ENCODE results near the gene CBR4.
"Not testable (repeated sequence)": the region's sequence is repeated elsewhere in the genome, so short reads cannot be mapped to it uniquely, and the experiment has no call there.

CBR4 gene

GRCh38 chr4:169042608-169043007, 32.6 kb upstream of the CBR4 start:
- no peak for TF ChIP-seq CTCF (IDR thresholded peaks at IDR 0.05; ENCODE audit: low read depth, low read length)

DNA sequence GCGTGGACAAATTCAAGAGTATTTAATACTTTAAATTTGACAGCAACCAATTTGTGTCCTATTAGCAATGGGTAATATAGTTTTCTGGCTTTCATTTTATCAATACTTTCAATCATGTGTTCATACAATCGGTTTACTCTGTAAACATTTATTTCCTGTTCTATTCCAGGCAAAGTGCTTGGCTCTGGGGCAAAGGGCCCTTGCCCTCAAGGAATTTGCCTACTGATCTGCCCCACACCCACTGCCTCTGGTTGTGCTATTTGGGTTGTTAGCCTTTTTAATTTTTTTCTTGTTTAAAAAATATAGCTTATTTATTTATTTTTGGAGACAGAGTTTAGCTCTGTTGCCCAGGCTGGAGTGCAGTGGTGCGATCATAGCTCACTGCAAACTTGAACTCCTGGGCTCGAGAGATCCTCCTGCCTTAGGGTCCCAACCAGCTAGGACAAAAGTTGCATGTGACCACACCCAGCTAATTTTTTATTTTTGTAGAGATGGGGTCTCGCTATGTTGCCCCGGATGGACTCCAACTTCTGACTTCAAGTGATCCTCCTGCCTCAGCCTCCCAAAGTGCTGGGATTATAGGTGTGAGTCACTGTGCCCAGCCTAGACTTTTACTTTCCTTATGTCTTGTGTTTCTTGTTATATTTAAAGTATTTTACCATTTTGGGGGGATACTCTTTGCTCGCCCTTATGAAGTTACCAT, 30.7 kb upstream of the CBR4 start:
- DNase-seq (ENCODE audit: low read depth in 2 of 2), result no peak
- H3K4me3 ChIP-seq (replicated peaks in 1 of 2; ENCODE audit: low read depth in 2 of 2, low read length in 2 of 2), result no peak overlapping the region
- no peak for TF ChIP-seq CTCF (IDR thresholded peaks at IDR 0.05; ENCODE audit: low read depth, low read length)

More at GRCh38 chr4:169042608-169043007, 32.6 kb upstream of the CBR4 start:
- H3K4me3 ChIP-seq (replicated peaks in 1 of 2; ENCODE audit: low read depth in 2 of 2, low read length in 2 of 2), result no peak overlapping the region
- DNase-seq (ENCODE audit: low read depth in 2 of 2), result no peak

- H3K4me3 ChIP-seq (replicated peaks in 1 of 2; ENCODE audit: low read depth in 2 of 2, low read length in 2 of 2), result no peak overlapping the region
- no peak for DNase-seq (ENCODE audit: low read depth in 2 of 2)
- no peak for TF ChIP-seq CTCF (IDR thresholded peaks at IDR 0.05; ENCODE audit: low read depth, low read length)
These were observed 29.3 kb upstream of the CBR4 start for GRCh38 chr4:169039251-169039954.

GRCh38 chr4:169037506-169037905, 27.5 kb upstream of the CBR4 start:
- TF ChIP-seq CTCF (IDR thresholded peaks at IDR 0.05; ENCODE audit: low read depth, low read length), result no peak
- no peak overlapping the region for H3K4me3 ChIP-seq (replicated peaks in 1 of 2; ENCODE audit: low read depth in 2 of 2, low read length in 2 of 2)
- no peak for DNase-seq (ENCODE audit: low read depth in 2 of 2)

- H3K4me3 ChIP-seq (replicated peaks in 1 of 2; ENCODE audit: low read depth in 2 of 2, low read length in 2 of 2); DNase-seq (ENCODE audit: low read depth in 2 of 2): not testable (repeated sequence)
These were observed 26.0 kb upstream of the CBR4 start for GRCh38 chr4:169035871-169036620.

DNA sequence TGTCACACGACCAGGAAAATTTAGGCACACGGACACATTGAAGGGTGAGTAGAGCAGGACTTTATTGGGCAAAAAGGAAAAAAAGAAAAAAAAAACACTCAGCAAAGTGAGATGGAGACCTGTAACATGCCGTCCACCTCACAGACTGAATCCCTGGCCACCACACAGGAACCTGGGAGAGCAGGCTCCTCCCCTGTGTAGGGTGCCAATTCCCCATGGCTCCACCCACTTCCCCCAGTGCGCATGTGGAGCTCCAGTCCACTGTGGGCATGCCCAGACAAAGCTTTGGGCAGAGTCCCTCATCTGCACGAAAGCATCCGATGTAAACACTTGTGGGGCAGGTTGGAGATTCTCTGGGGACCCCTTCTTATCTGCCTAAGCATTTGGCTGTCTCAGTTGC, 23.6 kb upstream of the CBR4 start:
- DNase-seq (ENCODE audit: low read depth in 2 of 2), result peak in 1 of 2 donors; percentile 39
- H3K4me3 ChIP-seq (replicated peaks in 1 of 2; ENCODE audit: low read depth in 2 of 2, low read length in 2 of 2), result no peak overlapping the region
- TF ChIP-seq CTCF (IDR thresholded peaks at IDR 0.05; ENCODE audit: low read depth, low read length), result no peak
